HEK293 (cell line): ENCODE results near the gene FAM181A.

Source experiments
- CTCF ChIA-PET: fragments of 350-600 bp; formaldehyde crosslinking; extraction: SDS; loops from one replicate; lab custom pipeline; 2021; ENCODE audit warnings: antibody characterized with exemption; lab: Yijun Ruan, JAX
- POLR2A ChIA-PET: fragments of 300-600 bp; formaldehyde crosslinking; extraction: SDS; loops from one replicate; lab custom pipeline; 2020; ENCODE audit warnings: antibody characterized with exemption, inconsistent platforms; lab: Yijun Ruan, JAX
- H3K27ac ChIP-seq: fragments of 200-500 bp; sonication (Bioruptor generic); 2 replicates; pipeline ENCODE4 v1.5.1; 2014; ENCODE audit warnings: low read depth, low read length, control low read depth, inconsistent platforms; ENCODE audit errors: extremely low read depth
- H3K36me3 ChIP-seq, 2 experiments: fragments of 200-500 bp in 1 of 2; sonication (Bioruptor generic) in 1 of 2; 1 replicate in 1 of 2; 2 replicates in 1 of 2; pipeline ENCODE4 v1.5.1; 2014 to 2017; ENCODE audit warnings: inconsistent platforms in 2 of 2, low read length in 2 of 2; ENCODE audit not compliant: control insufficient read depth in 2 of 2, insufficient read depth in 1 of 2
- H3K4me1 ChIP-seq: fragments of 200-500 bp; sonication (Bioruptor generic); 2 replicates; pipeline ENCODE4 v1.5.1; 2014; ENCODE audit warnings: mild to moderate bottlenecking, low read length, inconsistent platforms; ENCODE audit not compliant: control insufficient read depth, insufficient read depth
- H3K4me3 ChIP-seq: 2 replicates; pipeline ENCODE4 v1.5.1; 2011; ENCODE audit warnings: low read depth, mild to moderate bottlenecking, control low read depth, low read length, moderate library complexity
- H3K9me3 ChIP-seq: fragments of 200-500 bp; sonication (Bioruptor generic); 2 replicates; pipeline ENCODE4 v1.5.1; 2014; ENCODE audit warnings: low read depth, low read length, inconsistent platforms; ENCODE audit not compliant: control insufficient read depth, insufficient read depth
- GLI2 ChIP-seq: fragments of 450-650 bp; formaldehyde crosslinking; IDR thresholded peaks from 2 replicates; pipeline ENCODE4; 2017; ENCODE audit warnings: missing biosample characterization, missing genetic modification characterization, low read depth, borderline replicate concordance
- KLF1 ChIP-seq: fragments of 450-650 bp; formaldehyde crosslinking; IDR thresholded peaks from 2 replicates; pipeline ENCODE4 v1.5.1; 2016; ENCODE audit warnings: missing biosample characterization, missing genetic modification characterization
- KLF8 ChIP-seq: fragments of 450-650 bp; formaldehyde crosslinking; IDR thresholded peaks from 2 replicates; pipeline ENCODE4 v1.5.1; 2016; ENCODE audit warnings: missing biosample characterization, missing genetic modification characterization
- SCRT1 ChIP-seq: fragments of 450-650 bp; formaldehyde crosslinking; IDR thresholded peaks from 2 replicates; pipeline ENCODE4 v1.5.1; 2016; ENCODE audit warnings: missing biosample characterization, missing genetic modification characterization, borderline replicate concordance
- YY1 ChIP-seq: fragments of 450-650 bp; formaldehyde crosslinking; IDR thresholded peaks from 2 replicates; pipeline ENCODE4 v1.5.1; 2018; ENCODE audit warnings: missing biosample characterization, missing genetic modification characterization
- ZBTB48 ChIP-seq: fragments of 450-650 bp; formaldehyde crosslinking; IDR thresholded peaks from 2 replicates; pipeline ENCODE4 v1.5.1; 2016; ENCODE audit warnings: missing biosample characterization, missing genetic modification characterization
- ZFP37 ChIP-seq: fragments of 450-650 bp; formaldehyde crosslinking; IDR thresholded peaks from 2 replicates; pipeline ENCODE4 v1.5.1; 2016; ENCODE audit warnings: missing biosample characterization, missing genetic modification characterization
- ZFP69B ChIP-seq: fragments of 450-650 bp; formaldehyde crosslinking; IDR thresholded peaks from 2 replicates; pipeline ENCODE4 v1.5.1; 2016; ENCODE audit warnings: missing biosample characterization, missing genetic modification characterization
- ZNF10 ChIP-seq: fragments of 450-650 bp; formaldehyde crosslinking; IDR thresholded peaks from 2 replicates; pipeline ENCODE4 v1.5.1; 2017; ENCODE audit warnings: missing biosample characterization, missing genetic modification characterization
- ZNF169 ChIP-seq: fragments of 450-650 bp; formaldehyde crosslinking; IDR thresholded peaks from 2 replicates; pipeline ENCODE4 v1.5.1; 2016; ENCODE audit warnings: missing biosample characterization, missing genetic modification characterization
- ZNF184 ChIP-seq: fragments of 450-650 bp; IDR thresholded peaks from 2 replicates; pipeline ENCODE4 v1.5.1; 2018; ENCODE audit warnings: missing biosample characterization, mild to moderate bottlenecking, missing genetic modification characterization
- ZNF211 ChIP-seq: fragments of 450-650 bp; formaldehyde crosslinking; IDR thresholded peaks from 2 replicates; pipeline ENCODE4 v1.5.1; 2016; ENCODE audit warnings: low read depth, missing biosample characterization, missing genetic modification characterization
- ZNF335 ChIP-seq: fragments of 450-650 bp; formaldehyde crosslinking; conservative IDR thresholded peaks from 2 replicates; pipeline ENCODE4 v1.5.1; 2016; ENCODE audit warnings: missing biosample characterization, missing genetic modification characterization
- ZNF404 ChIP-seq: fragments of 450-650 bp; formaldehyde crosslinking; IDR thresholded peaks from 2 replicates; pipeline ENCODE4 v1.5.1; 2017; ENCODE audit warnings: missing biosample characterization, missing genetic modification characterization
- ZNF416 ChIP-seq: fragments of 450-650 bp; formaldehyde crosslinking; IDR thresholded peaks from 2 replicates; pipeline ENCODE4 v1.5.1; 2016; ENCODE audit warnings: missing biosample characterization, missing genetic modification characterization
- ZNF658 ChIP-seq: fragments of 450-650 bp; formaldehyde crosslinking; IDR thresholded peaks from 2 replicates; pipeline ENCODE4; 2016; ENCODE audit warnings: missing biosample characterization, missing genetic modification characterization
- ZNF660 ChIP-seq: fragments of 450-650 bp; IDR thresholded peaks from 2 replicates; pipeline ENCODE4 v1.5.1; 2018; ENCODE audit warnings: missing biosample characterization, mild to moderate bottlenecking, missing genetic modification characterization
- ZNF677 ChIP-seq: fragments of 450-650 bp; IDR thresholded peaks from 2 replicates; pipeline ENCODE4 v1.5.0; 2018; ENCODE audit warnings: missing biosample characterization, mild to moderate bottlenecking, missing genetic modification characterization, moderate library complexity
- ZNF768 ChIP-seq: fragments of 450-650 bp; formaldehyde crosslinking; IDR thresholded peaks from 2 replicates; pipeline ENCODE4 v1.5.1; 2018; ENCODE audit warnings: missing biosample characterization, mild to moderate bottlenecking, missing genetic modification characterization
- ZSCAN16 ChIP-seq: fragments of 450-650 bp; formaldehyde crosslinking; IDR thresholded peaks from 2 replicates; pipeline ENCODE4 v1.5.1; 2016; ENCODE audit warnings: missing biosample characterization, missing genetic modification characterization
- TF ChIP-seq, protein P1 (sequence below): fragments of 450-650 bp; formaldehyde crosslinking; IDR thresholded peaks from 2 replicates; pipeline ENCODE4 v1.5.1; 2016; ENCODE audit warnings: missing biosample characterization, missing genetic modification characterization
- TF ChIP-seq, protein P2 (sequence below): fragments of 450-650 bp; formaldehyde crosslinking; IDR thresholded peaks from 2 replicates; pipeline ENCODE4 v1.5.1; 2016; ENCODE audit warnings: missing biosample characterization, missing genetic modification characterization
- TF ChIP-seq, protein P3 (sequence below): fragments of 450-650 bp; formaldehyde crosslinking; IDR thresholded peaks from 2 replicates; pipeline ENCODE4 v1.5.1; 2016; ENCODE audit warnings: missing biosample characterization, missing genetic modification characterization
- TF ChIP-seq, protein P4 (sequence below): fragments of 450-650 bp; formaldehyde crosslinking; IDR thresholded peaks from 2 replicates; pipeline ENCODE4 v1.5.1; 2016; ENCODE audit warnings: missing biosample characterization, missing genetic modification characterization

FAM181A gene

DNA sequence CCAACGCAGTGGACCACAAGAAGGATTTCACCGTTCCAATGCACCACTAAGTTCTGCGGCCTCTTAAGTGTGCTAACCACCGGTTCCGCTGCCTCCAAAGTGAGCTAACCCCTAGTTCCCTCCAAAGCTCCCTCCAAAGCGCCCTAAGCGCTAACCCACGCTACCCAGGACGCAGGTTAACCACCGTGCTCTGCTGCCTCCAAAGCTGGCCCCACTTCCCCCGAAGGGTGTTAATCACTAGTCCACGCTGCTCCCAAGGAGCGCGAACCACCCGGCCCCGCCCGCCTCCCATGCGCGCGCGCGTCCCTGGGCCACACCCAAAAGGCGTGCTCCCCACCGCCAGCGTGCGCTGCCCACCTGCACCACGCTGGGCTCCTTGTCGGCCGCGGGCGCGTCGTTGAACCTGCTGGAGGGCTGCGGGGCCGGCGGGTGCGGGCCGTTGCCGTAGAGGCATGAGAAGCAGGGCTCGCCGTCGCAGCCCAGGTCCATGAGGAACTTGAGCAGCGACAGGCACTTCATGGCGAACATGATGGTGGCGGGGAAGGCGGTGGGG lies 11.7 kb downstream of the FAM181A start:
- H3K27ac ChIP-seq, result no peak overlapping the region
- CTCF ChIA-PET, result interaction anchor here (0.7 to 7.0 kb wide), 17 partner anchors 10 to 347 kb away, joined by 3 to 111 read pairs (median 10); no protein-coding TSS in a partner anchor
- POLR2A ChIA-PET, result interaction anchor here (1.1 kb wide), 1 partner anchor 236 kb away, joined by 3 read pairs; the partner anchor contains the start of gene PPP4R4

DNA sequence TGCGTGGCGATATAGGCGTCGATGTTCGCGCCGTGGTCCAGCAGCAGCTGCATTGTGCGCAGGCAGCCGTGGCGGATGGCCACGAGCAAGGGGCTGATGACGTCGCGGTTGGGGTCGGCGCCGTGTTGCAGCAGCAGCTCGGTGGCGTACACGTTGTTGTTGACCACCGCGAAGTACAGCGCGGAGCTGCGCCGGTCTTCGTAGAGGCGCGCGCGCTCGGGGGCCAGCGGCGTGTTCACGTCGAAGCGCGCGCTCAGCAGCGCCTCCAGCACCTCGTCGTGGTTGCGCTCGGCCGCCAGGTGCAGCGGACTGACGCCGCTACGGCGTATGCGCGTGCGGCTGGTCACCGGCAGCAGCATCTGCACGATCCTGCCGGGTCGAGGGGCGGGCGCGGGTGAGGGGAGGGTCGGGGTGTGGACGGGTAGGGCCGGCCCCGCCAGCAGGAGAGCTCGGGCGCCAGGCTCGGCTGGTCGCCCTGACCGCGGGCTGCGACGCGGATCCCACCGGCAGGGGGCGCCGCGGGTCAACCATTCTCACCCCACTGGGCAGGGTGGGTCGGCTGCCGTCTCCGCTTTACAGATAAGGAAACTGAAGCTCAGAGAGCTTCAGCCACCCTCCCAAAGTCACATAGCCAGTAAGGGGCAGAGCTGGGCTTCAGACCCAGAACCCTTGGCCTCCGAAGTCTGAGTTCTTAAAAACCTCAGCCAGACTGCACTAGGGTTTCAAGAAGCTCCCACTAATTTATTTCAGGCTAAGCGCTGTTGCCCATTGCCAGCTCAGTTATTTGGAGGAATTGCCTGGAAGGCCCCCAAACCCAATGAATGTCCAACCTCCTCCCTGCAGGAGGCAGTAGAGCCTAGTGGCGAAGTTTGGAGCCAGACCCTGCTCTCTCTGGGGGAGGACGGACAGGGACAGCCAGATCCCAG lies 12.4 kb downstream of the FAM181A start:
- Histone ChIP-seq H3K9me3 (no peaks in the 10 kb centered on the region), H3K27ac (no peak overlapping the region), H3K4me3 (peak overlapping the region; percentile 34), H3K36me3 (no peaks in the 10 kb centered on the region), H3K4me1 (peaks cover 14% of the 10 kb centered on the region)
- CTCF ChIA-PET, result interaction anchor here (0.5 to 7.0 kb wide), 54 partner anchors 8 to 1856 kb away, joined by 3 to 111 read pairs (median 5); partner anchors contain the start of genes CCDC197, OTUB2 and PPP4R4
- POLR2A ChIA-PET, result interaction anchor here (1.1 kb wide), 2 partner anchors 61 to 235 kb away, joined by 3 read pairs; partner anchors contain the start of gene PPP4R4
- TF ChIP-seq, protein P1, sequence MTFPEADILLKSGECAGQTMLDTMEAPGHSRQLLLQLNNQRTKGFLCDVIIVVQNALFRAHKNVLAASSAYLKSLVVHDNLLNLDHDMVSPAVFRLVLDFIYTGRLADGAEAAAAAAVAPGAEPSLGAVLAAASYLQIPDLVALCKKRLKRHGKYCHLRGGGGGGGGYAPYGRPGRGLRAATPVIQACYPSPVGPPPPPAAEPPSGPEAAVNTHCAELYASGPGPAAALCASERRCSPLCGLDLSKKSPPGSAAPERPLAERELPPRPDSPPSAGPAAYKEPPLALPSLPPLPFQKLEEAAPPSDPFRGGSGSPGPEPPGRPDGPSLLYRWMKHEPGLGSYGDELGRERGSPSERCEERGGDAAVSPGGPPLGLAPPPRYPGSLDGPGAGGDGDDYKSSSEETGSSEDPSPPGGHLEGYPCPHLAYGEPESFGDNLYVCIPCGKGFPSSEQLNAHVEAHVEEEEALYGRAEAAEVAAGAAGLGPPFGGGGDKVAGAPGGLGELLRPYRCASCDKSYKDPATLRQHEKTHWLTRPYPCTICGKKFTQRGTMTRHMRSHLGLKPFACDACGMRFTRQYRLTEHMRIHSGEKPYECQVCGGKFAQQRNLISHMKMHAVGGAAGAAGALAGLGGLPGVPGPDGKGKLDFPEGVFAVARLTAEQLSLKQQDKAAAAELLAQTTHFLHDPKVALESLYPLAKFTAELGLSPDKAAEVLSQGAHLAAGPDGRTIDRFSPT (tag by site-specific recombination), result no peak
- TF ChIP-seq ZSCAN16 (tag by site-specific recombination), result no peak
- TF ChIP-seq ZNF211, result no peak
- 0 out of 2 replicates have a peak, but pooled peaks have one; percentile 20 for TF ChIP-seq ZNF335 (tag by site-specific recombination)
- peak; percentile 57; the same call in 1 of the 2 replicates for TF ChIP-seq ZNF768 (tag by site-specific recombination)
- no peak for TF ChIP-seq SCRT1 (tag by site-specific recombination)
- TF ChIP-seq, protein P2, sequence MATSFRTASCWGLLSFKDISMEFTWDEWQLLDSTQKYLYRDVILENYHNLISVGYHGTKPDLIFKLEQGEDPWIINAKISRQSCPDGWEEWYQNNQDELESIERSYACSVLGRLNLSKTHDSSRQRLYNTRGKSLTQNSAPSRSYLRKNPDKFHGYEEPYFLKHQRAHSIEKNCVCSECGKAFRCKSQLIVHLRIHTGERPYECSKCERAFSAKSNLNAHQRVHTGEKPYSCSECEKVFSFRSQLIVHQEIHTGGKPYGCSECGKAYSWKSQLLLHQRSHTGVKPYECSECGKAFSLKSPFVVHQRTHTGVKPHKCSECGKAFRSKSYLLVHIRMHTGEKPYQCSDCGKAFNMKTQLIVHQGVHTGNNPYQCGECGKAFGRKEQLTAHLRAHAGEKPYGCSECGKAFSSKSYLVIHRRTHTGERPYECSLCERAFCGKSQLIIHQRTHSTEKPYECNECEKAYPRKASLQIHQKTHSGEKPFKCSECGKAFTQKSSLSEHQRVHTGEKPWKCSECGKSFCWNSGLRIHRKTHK (tag by site-specific recombination), result no peak
- TF ChIP-seq ZNF660 (tag by site-specific recombination), result peak; percentile 44; the same call in 1 of the 2 replicates
- peak; percentile 20; the same call in 1 of the 2 replicates for TF ChIP-seq ZNF10 (tag by site-specific recombination)
- TF ChIP-seq KLF1 (tag by site-specific recombination), result peak; percentile 47; the same call in 1 of the 2 replicates
- no peak for TF ChIP-seq ZNF404 (tag by site-specific recombination)
- TF ChIP-seq, protein P3, sequence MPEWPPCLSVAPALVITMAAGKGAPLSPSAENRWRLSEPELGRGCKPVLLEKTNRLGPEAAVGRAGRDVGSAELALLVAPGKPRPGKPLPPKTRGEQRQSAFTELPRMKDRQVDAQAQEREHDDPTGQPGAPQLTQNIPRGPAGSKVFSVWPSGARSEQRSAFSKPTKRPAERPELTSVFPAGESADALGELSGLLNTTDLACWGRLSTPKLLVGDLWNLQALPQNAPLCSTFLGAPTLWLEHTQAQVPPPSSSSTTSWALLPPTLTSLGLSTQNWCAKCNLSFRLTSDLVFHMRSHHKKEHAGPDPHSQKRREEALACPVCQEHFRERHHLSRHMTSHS, result no peak
- peak; percentile 48; the same call in 1 of the 2 replicates for TF ChIP-seq KLF8
- TF ChIP-seq ZFP69B (tag by site-specific recombination), result no peak
- TF ChIP-seq ZFP37 (tag by site-specific recombination), result no peak
- TF ChIP-seq, protein P4, sequence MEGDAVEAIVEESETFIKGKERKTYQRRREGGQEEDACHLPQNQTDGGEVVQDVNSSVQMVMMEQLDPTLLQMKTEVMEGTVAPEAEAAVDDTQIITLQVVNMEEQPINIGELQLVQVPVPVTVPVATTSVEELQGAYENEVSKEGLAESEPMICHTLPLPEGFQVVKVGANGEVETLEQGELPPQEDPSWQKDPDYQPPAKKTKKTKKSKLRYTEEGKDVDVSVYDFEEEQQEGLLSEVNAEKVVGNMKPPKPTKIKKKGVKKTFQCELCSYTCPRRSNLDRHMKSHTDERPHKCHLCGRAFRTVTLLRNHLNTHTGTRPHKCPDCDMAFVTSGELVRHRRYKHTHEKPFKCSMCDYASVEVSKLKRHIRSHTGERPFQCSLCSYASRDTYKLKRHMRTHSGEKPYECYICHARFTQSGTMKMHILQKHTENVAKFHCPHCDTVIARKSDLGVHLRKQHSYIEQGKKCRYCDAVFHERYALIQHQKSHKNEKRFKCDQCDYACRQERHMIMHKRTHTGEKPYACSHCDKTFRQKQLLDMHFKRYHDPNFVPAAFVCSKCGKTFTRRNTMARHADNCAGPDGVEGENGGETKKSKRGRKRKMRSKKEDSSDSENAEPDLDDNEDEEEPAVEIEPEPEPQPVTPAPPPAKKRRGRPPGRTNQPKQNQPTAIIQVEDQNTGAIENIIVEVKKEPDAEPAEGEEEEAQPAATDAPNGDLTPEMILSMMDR (tag by site-specific recombination), result peak; percentile 53; the same call in 1 of the 2 replicates

More for the DNA sequence above, 11.7 kb downstream of the FAM181A start:
- no peak overlapping the region for H3K4me3 ChIP-seq
- H3K9me3 ChIP-seq, result no peaks in the 10 kb centered on the region
- H3K4me1 ChIP-seq, result peaks cover 14% of the 10 kb centered on the region
- no peak for TF ChIP-seq ZNF677 (tag by site-specific recombination)
- no peak for TF ChIP-seq ZFP37 (tag by site-specific recombination)
- no peak for TF ChIP-seq ZNF416 (tag by site-specific recombination)
- no peak for TF ChIP-seq ZNF335 (tag by site-specific recombination)
- TF ChIP-seq YY1, result no peak
- TF ChIP-seq, protein P1 (tag by site-specific recombination), result no peak
- TF ChIP-seq ZNF658, result no peak
- no peak for TF ChIP-seq ZNF184 (tag by site-specific recombination)
- TF ChIP-seq GLI2, result no peak
- no peak for TF ChIP-seq ZNF169 (tag by site-specific recombination)
- TF ChIP-seq ZBTB48 (tag by site-specific recombination), result no peak
- TF ChIP-seq, all 188 proteins: peak for 0
- no peaks in the 10 kb centered on the region for H3K36me3 ChIP-seq
